NCI-H82 treated with DMSO at 0.1 percent for 48 hours (cell line): ENCODE data around the gene MEI1.

Experiments
- DNase-seq: peaks from one replicate; lab custom pipeline; 2025; ENCODE audit not compliant: unreplicated experiment; lab: John Stamatoyannopoulos, UW

Gene MEI1

DNA sequence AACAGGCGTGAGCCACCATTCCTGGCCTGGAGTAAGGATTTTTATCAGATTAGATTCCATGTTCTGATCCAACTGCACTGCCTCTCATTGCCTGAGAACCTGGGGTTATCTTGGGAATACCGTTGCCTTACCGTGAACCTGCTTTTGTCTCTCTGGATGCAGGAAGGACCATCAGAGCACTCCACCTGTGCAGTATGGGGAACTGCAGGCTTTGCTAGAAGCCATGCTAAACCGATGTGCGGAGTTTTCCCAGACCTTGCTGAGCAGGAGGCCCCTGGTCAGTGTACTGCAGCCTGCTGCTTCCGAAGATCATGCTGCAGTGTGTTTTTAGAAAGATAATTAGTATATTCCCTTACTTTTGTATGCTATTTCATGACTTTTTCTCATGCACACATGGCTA, 43.6 kb downstream of the MEI1 start:
- DNase-seq = no peak

DNA sequence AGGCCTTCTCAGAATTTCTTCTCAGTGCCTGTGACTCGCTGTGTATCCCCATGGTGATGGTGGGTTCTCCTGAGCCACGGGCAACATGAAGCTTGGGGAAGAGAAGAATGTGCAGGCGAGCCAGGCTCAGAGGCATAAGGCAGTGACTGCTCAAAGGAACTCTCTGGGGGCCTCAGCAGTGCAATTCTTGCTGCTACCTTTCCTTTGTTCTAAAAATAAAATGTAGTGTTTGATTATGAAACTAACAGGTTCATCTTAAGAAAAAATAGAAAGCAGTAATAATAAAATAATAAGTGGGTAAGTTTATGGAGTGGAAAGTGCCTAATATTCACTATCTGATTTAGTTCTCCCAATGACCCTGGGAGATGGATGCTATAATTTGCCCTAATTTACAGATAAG, 46.7 kb downstream of the MEI1 start:
- DNase-seq = no peak

DNA sequence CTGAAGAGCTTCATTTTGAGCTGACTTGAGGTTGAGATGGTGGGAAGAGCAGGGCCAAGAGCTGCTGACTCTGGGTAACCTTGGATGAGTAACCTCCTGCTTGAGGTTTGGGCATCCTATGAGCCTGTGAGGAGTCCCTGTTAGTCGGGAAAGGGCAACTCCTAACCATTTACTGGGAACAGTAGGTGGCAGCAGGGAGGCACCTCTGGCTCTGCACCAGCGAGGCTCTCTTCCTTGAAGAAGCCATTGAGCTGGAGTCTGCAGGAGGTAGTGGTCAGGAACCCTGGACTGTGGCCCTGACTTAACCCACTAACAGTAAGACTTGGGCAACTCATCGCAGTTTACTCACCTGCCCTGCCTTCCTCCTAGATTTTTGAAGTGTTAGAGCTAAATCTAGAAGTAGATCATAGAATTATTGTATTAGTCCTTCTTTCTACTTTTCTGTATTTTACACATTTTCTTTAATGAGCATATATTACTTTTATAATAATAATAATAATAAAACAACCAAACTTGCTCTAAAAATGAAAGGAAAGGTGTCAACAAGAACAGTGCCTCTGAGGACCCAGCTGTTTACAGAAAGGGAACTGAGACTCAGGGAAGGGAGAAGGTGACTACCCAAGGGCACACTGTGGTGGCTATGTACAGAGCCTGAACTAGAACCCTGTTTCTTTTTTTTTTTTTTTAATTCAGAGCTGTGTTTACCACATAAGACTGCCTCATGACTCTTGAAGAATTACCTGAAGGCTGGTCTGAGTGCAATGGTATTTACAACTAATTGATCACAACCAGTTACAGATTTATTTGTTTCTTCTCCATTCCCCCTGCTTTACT, 47.5 kb downstream of the MEI1 start:
- DNase-seq = peak; percentile 58

DNA sequence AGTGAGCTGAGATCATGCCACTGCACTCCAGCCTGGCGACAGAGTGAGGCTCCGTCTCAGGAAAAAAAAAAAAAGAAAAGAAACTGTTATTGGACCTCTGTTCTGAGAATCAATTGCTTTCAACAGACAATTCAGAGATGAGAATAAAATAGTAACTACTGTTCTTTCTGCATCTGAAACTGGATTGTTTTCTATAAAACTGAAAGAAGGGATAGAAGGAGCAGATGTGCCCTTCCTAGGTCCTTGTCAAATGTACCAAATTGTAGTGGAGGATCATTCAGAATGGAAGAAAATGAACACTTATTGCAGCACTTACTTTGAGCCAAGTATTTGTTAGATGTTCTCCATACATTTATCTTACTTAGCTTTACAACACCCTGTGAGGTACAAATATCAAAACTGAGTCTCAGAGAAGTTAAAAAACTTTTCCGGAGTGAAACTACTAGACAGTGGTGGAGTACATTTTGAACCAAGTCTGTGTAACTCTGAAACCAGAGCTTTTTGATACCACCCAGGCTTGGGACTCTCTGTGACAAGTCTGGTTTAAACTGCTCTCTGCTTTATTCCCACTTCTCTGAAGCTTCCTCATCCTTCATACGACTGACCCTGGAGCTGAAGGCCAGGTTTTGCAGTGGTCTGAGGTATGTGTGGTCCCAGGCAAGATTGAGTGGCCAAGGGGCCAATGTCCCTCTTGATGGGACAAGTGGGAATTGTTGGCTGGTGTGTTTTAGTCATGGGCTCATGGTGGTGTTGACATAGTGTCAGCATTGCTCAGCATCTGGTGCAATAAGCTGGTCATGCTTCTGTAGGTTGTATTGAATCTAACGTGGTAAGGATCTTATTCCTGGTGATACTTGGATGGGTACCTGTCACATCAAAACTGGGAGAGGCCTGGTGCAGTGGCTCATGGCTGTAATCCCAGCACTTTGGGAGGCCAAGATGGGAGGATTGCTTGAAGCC, 53.0 kb downstream of the MEI1 start:
- no peak for DNase-seq

DNA sequence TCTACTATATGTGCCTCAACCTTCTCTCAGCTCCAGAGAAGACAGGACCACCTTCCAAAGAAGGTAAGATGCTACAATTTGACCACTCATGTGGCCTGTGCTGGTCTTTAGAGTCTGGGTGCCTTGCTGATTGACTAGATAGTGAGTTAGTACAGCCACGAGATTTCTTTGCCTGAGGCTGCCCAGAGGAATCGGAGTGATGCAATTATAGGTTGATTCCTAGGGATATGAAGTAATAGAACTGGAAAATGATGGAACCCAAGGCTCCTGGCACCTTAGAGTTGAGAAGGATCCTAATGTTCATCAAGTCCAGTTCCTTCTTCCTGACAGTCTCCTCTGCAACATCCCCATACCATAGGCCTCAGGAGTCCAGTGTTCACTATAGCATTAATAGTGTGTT, 54.7 kb downstream of the MEI1 start:
- DNase-seq = no peak

DNA sequence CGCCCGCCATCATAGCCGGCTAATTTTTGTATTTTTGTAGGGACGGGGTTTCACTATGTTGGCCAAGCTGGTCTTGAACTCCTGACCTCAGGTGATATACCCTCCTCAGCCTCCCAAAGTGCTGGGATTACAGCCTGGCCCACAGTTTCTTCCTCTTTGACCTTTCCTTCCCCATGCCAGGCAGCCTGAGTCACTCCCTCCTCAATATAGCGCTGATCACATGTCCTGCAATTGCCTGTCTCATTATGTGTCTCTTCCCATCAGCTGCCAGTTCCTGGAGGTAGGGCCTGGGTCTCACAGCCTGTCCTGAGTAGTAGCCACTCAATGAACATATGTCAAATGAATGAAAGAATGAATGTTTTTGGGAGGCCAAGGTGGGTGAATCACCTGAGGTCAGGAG, 58.2 kb downstream of the MEI1 start:
- DNase-seq = no peak

DNA sequence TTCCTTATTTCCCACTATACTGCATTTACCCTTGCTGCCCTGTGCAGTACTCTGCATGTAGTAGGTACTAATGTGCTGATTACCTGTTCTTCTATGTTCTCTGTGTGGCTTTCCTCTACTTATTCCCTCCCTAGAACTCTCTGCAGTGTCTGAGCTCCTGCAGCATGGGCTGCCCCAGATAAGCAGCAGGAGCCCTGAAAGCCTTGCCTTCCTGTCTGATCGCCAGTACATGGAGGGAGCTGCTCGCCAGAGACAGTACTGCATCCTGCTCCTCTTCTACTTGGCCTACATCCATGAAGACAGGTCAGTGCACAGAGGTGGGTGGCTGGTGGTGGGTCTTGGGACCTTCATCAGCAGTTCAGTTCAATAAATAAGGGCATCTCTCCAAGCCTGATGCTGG, 58.9 kb downstream of the MEI1 start:
- no peak for DNase-seq

DNA sequence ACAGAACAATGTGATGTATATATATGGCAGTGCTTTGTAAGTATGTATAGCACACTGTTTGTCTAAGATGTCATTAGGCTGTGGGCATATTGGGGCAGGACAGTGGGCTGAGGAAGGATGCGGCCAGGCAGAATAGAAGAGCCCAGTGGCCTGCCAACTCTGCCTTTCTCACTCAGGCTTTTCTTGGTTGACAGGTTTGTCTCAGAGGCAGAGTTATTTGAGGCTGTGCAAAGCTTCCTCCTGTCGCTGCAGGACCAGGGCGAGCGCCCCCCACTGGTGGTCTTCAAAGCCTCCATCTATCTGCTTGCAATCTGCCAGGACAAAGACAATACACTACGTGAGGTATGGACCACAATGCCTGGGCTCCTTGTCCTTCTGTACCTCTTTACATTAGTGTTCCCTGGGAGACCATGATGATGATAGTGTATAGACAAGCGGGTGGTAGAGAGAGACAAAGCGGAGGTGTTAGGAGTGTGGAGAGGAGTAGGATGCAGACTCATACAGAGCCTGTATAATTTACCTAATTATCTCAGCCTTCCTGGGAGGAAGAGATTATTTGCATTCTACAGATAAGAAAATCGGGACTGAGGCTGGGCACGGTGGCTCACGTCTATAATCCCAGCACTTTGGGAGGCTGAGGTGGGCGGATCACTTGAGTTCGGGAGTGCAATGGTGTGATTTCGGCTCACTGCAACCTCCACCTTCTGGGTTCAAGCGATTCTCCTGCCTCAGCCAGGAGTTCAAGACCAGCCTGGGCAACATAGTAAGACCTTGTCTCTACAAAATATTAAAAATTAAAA, 63.9 kb downstream of the MEI1 start:
- DNase-seq = peak; percentile 26

DNA sequence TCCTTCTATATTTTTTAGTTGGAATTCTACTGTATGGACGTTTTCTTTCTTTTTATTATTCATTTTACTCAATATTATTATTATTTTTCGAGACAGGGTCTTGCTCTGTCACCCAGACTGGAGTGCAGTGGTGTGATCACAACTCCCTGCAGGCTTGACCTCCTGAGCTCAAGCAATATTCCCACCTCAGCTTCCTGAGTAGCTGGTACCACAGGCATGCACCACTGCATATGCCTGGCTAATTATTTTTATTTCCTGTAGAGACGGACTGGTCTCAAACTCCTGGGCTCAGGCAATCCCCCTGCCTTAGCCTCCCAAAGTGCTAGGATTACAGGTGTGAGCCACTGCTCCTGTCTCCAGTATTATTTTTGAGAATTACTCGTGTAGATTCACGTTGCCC, 67.2 kb downstream of the MEI1 start:
- no peak for DNase-seq

DNA sequence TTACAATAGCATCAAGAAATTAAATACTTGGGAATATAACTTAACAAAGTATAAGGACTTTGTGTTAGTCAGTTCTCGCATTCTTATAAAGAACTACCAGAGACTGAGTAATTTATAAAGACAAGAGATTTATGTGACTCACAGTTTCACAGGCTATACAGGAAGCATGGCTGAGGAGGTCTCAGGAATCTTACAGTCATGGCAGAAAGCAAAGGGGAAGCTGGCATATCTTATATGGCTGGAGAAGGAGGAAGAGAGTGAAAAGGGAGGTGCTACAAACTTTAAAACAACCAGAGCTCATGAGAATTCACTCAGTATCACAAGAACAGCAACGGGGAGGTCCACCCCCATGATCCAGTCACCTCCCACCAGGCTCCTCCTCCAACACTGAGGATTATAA, 69.1 kb downstream of the MEI1 start:
- no peak for DNase-seq

DNA sequence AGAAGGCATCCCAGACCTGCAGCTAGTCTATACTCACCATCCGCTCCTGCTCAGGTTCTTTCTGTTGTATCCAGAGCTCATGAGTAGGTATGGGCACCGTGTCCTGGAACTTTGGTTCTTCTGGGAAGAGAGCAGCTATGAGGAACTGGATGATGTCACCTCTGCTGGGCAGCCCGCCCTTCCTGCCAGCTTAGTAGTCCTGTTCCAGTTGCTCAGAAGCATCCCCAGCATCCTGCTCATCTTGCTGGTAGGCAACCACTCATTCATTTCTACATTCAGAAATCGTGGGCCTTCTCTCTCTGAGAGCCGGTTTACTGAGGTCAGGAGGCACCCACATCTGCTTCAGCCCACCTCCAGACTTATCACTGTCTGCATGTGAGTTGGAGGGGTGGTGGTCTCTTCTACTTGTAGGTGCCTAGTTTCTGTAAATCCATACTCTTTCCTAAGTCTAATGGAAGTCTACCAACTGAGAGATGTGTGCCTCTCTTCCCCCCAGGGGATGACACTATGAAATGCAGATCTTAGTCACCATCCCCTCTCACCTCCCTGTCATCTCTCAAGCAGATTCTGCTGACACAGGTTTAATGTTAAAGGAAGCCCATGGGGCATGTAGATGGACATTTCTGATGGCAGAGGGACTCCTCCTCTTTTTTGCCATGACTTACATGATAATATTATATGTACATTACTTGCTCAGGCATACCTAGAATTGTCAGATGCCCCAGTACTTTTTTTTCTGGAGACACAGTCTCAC, 71.6 kb downstream of the MEI1 start:
- DNase-seq = no peak

DNA sequence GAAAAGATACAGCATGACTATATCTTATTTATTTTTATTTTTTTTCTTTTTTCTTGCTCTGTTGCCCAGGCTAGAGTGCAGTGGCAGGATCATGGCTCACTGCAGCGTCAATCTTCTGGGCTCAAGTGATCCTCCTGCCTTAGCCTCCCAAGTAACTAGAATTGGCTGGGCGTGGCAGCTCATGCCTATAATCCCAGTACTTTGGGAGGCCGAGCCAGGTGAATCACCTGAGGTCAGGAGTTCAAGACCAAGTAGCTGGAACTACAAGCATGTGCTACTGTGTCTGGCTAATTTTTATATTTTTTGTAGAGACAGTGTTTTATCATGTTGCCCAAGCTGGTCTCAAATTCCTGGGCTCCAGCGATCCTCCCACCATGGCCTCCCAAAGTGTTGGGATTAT, 72.9 kb downstream of the MEI1 start:
- no peak for DNase-seq

DNA sequence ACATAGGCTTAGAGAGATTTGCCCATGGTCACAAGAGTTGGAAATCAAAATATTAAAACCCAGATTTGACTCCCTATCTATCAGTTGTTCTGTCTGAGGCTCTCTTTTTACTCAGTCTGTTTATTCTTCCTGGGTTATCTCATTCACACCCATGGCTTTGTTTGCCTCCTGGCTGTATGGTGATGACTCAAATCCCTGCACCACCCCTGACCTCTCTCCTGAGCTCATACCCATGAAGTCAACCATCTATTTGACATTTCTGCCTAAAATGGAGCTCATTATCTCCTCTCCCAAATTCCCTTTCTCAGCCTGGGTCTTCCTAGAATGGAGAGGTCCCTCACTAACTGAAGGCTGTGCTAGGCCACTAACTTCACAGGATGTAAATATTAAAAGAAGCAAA, 73.3 kb downstream of the MEI1 start:
- no peak for DNase-seq

DNA sequence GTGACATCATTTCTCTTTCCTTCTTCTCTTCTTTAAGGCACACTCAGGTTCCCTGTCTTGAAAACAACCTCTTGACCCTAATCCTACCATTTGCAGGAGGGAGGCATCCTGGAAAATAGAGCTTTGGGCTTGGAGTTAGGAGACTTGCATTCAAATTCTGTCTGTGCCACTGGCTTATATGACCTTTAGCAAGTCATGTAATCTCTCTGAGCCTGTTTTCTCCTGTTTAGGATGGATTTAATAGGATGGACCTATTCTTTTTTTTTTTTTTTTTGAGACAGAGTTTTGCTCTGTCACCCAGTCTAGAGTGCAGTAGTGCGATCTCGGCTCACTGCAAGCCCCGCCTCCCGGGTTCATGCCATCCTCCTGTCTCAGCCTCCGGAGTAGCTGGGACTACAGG, 76.0 kb downstream of the MEI1 start:
- no peak for DNase-seq

DNA sequence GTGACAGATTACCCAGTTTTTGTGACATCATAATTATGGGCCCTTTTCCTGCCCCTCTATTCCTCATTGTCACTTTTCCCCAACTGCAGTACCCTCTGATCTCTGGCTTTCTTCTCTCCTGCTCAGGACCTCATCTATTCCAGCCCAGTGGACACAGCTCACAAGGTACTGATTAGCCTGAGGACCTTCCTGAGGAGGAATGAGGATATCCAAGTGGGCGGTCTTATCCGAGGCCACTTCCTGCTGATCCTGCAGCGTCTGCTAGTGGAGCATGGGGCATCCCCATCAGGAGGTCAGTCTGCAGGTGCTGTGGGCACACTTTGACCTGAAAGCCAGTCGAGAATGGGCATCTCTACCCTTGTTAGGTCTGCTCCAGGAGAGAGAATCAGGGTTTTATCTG, 76.7 kb downstream of the MEI1 start:
- DNase-seq = no peak

DNA sequence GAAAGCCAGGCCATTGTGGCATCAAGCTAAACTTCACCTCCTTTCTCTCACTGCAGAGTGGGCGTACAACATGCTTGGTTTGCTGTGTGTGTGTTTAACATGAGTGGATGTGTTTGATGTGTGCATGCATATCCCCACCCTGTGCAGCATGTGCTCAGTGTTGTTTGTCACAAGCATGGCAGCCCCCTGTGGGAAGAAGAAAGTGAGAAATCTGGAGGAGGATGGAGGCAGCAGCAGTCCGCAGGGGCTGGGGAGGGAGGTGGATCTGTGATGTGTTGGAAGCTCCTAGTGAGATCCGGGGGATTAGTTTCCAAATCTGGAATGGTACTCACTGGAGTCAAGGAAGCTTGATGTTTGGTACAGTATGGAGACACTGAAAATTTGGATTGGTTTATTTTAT, 77.1 kb downstream of the MEI1 start:
- DNase-seq = no peak

DNA sequence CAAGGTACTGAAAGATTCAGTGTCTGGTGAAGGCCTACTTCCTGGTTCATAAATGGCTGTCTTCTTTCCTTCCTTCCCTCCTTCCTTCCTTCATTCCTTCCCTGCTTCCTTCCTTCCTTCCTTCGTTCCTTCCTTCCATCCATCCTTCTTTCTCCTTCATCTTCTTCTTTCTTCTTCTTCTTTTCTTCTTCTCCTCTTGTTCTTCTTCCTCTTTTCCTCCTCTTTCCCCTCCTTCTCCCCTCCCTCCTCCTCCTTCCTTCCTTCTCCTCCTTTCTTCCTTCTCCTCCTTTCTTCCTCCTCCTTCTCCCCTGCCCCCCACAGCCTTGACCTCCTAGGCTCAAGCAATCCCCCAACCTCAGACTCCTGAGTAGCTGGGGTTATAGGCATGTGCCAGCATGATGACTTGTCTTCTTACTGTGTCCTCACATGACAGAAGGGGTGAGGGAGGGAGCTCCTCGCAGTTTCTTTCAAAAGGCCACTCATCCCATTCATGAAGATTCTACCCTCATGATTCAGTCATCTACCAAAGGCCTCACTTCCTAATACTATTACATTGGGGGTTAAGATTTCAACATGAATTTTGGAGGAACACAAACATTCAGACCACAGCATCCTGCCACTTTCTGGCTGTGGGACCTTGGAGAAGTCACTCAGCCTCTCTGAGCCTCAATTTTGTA, 78.6 kb downstream of the MEI1 start:
- DNase-seq = no peak

DNA sequence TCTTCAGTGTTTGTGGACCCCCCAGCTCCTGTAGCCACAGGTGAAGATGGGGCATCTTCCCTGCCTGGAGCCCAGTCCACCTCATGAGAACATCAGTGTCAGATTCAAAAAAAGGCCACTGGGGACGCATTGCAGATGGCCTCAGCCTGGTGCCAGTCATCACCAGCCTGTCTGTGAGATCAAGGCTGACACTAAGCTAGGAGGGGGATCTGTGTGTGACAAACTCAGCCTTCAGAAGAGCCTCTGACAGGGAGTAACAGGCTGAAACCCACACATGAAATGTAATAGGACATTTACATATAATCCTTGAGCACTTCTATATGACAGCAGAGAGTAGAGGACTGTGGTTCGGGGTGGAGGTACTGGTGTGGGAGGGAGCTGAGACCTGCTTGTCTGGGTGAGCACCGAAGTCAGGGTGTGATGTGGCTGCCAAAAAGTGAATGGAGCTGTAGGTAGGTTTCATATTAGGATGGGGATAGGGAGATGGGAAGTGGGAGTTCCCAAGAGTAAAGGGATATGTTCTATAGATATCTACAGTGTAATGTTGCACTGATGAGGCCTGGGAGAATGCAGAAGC, 80.7 kb downstream of the MEI1 start:
- no peak for DNase-seq

DNA sequence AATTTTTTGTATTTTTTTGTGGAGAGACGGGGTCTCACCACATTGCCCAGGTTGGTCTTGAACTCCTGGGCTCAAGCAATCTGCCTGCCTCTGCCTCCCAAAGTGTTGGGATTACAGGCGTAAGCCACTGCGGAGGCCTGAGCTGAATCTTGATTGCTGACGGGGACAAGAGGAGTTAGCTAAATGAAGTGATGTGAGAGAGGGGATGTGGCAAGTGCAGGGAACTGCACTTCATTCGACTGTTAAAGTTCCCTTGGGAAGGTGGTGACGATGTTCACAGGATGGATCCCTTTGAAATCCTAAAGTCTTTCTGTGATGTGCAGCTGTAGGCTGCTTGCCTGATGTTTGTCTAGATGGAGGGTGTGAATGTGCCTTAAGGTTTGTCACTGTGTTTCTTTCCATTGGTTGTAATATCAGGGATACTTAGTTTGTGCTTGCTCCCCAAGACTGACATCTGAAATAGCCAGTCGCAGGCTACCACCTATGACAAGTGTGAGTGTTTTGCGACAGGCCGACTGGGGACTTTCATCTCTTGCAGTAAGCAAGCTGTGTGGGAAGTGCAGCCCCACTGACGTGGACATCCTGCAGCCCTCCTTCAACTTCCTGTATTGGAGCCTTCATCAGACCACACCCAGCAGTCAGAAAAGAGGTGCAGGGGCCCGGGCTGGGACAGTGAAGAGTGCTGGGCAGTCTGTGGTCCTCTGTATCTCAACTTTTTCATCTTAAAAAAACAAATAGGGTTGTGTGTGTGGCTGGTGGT, 81.6 kb downstream of the MEI1 start:
- no peak for DNase-seq
